GM10266 (cell line): ENCODE data around the gene STOX2.

Experiments
- DNase-seq: peaks from one replicate; pipeline ENCODE4 v3.0.0; 2012; ENCODE audit errors: extremely low spot score
- CTCF ChIP-seq: IDR thresholded peaks from 2 replicates; pipeline ENCODE4 v1.5.1; 2012; ENCODE audit warnings: mild to moderate bottlenecking, low read depth; ENCODE audit not compliant: control insufficient read depth, insufficient read depth; ENCODE audit errors: missing control alignments

STOX2 gene

GRCh38 chr4:183924362-183925044 lies 19.4 kb downstream of the STOX2 start:
- no peak for DNase-seq

GRCh38 chr4:183926950-183927349 lies 21.8 kb downstream of the STOX2 start:
- no peak for TF ChIP-seq CTCF
- DNase-seq = no peak

More at GRCh38 chr4:183924362-183925044, 19.4 kb downstream of the STOX2 start:
- no peak for TF ChIP-seq CTCF

GRCh38 chr4:183932576-183932975 lies 27.5 kb downstream of the STOX2 start:
- TF ChIP-seq CTCF = no peak
- no peak for DNase-seq

GRCh38 chr4:183934761-183935160 lies 29.7 kb downstream of the STOX2 start:
- TF ChIP-seq CTCF = no peak
- no peak for DNase-seq

GRCh38 chr4:183935355-183936005 lies 30.4 kb downstream of the STOX2 start:
- DNase-seq = no peak
- TF ChIP-seq CTCF = no peak

- no peak for DNase-seq
- no peak for TF ChIP-seq CTCF
Measured at GRCh38 chr4:183936047-183936446, 30.9 kb downstream of the STOX2 start.
